K562 (cell line): ENCODE results near the gene CBY3. TPM values are rescaled to one million over a fixed set of nuclear protein-coding genes. Genes with fewer than 3 reads are reported as not detected.
"Not testable (repeated sequence)": the region's sequence is repeated elsewhere in the genome, so short reads cannot be mapped to it uniquely, and the experiment has no call there.

Experiments
- ATAC-seq: fragments of 200-7000 bp; cut with Tn5 transposase; 3 replicates; pipeline ENCODE4 v1.9.1; 2020; ENCODE audit warnings: moderate library complexity
- BruUV-seq: library from RNA; stranded (reverse); fragments of 400-500 nt; replicated peaks from 2 replicates; lab custom pipeline; 2021; lab: Mats Ljungman, UMichigan
- CTCF ChIA-PET: fragments of 300-600 bp; formaldehyde crosslinking; extraction: SDS; loops from one replicate; lab custom pipeline; 2021; ENCODE audit warnings: low intra/inter-chr PET ratio; lab: Yijun Ruan, JAX
- POLR2A ChIA-PET: fragments of 300-600, 350-650 bp; sonication (Branson Sonifier 250); formaldehyde crosslinking; extraction: SDS; loops from one replicate; lab custom pipeline; 2021; ENCODE audit warnings: antibody characterized with exemption, inconsistent platforms; lab: Yijun Ruan, JAX
- DNase-seq, 4 experiments: peaks; one replicate each; pipeline versions ENCODE4 v3.0.0 to v3.0.0-alpha.2; 2011 to 2018; ENCODE audit warnings: low spot score in 3 of 4, mixed read lengths in 3 of 4; ENCODE audit errors: extremely low read depth in 1 of 4
- FAIRE-seq: peaks from 2 replicates; lab custom pipeline; 2011; peaks lifted over from hg19 to GRCh38; lab: Jason Lieb, UNC
- H2AFZ ChIP-seq: 2 replicates; pipeline ENCODE4 v1.6.0; 2011; ENCODE audit warnings: low read depth, low read length, control low read depth, inconsistent platforms
- H3K27ac ChIP-seq: fragments of 200-600 bp; 3 replicates; pipeline ENCODE4 v1.8.0; 2011; ENCODE audit warnings: low read depth, mild to moderate bottlenecking, control low read depth, inconsistent platforms, low read length, moderate library complexity, mixed read lengths; ENCODE audit errors: extremely low read depth
- H3K27me3 ChIP-seq, 2 experiments: fragments of 300-600 bp in 1 of 2; 2 replicates in 1 of 2; 3 replicates in 1 of 2; pipeline versions ENCODE4 v1.6.0 to v1.8.0; 2011; ENCODE audit warnings: inconsistent platforms in 2 of 2, low read length in 2 of 2, mild to moderate bottlenecking in 1 of 2, mixed read lengths in 1 of 2, moderate library complexity in 1 of 2; ENCODE audit not compliant: control insufficient read depth in 2 of 2, insufficient read depth in 2 of 2
- H3K36me3 ChIP-seq: fragments of 300-600 bp; 3 replicates; pipeline ENCODE4 v1.8.0; 2011; ENCODE audit warnings: mild to moderate bottlenecking, low read length, inconsistent platforms; ENCODE audit not compliant: control insufficient read depth, insufficient read depth
- H3K4me1 ChIP-seq, 2 experiments: fragments of 200-600 bp in 1 of 2; replicated peaks in 1 of 2; 2 replicates in 1 of 2; 3 replicates in 1 of 2; pipeline versions ENCODE4 v1.5.1 to v1.8.0; 2011; ENCODE audit warnings: inconsistent platforms in 2 of 2, low read length in 2 of 2, mild to moderate bottlenecking in 1 of 2, mixed read lengths in 1 of 2, moderate library complexity in 1 of 2; ENCODE audit not compliant: control insufficient read depth in 2 of 2, insufficient read depth in 2 of 2
- H3K4me2 ChIP-seq: 2 replicates; pipeline ENCODE4 v1.6.1; 2011; ENCODE audit warnings: low read length, control low read depth, inconsistent platforms, mixed read lengths; ENCODE audit not compliant: insufficient read depth
- H3K4me3 ChIP-seq: fragments of 200-600 bp; sonication (generic), shearing (Covaris generic); 2 replicates; pipeline ENCODE4 v1.5.1; 2016; ENCODE audit warnings: control low read depth, inconsistent platforms
- H3K79me2 ChIP-seq: fragments of 200-600 bp; 3 replicates; pipeline ENCODE4 v1.8.0; 2011; ENCODE audit warnings: low read length, inconsistent platforms; ENCODE audit not compliant: control insufficient read depth, insufficient read depth
- H3K9ac ChIP-seq, 2 experiments: 2 replicates each; pipeline versions ENCODE4 v1.6.0 to v1.6.1; 2011; ENCODE audit warnings: low read depth in 2 of 2, low read length in 2 of 2, control low read depth in 1 of 2, inconsistent platforms in 1 of 2, mild to moderate bottlenecking in 1 of 2, mixed read lengths in 1 of 2; ENCODE audit not compliant: insufficient read depth in 1 of 2
- H3K9me1 ChIP-seq: one replicate; pipeline ENCODE4 v1.6.0; 2011; ENCODE audit warnings: inconsistent platforms, mild to moderate bottlenecking, low read length, moderate library complexity; ENCODE audit not compliant: control insufficient read depth, insufficient read depth
- H3K9me3 ChIP-seq: replicated peaks from 2 replicates; pipeline ENCODE4 v1.5.1; 2011; ENCODE audit warnings: low read depth, low read length, inconsistent platforms; ENCODE audit not compliant: control insufficient read depth, insufficient read depth
- H4K20me1 ChIP-seq: replicated peaks from 2 replicates; pipeline ENCODE4 v1.6.1; 2011; ENCODE audit warnings: low read length, inconsistent platforms, mixed read lengths; ENCODE audit not compliant: control insufficient read depth, insufficient read depth
- CTCF ChIP-seq, 3 experiments: IDR thresholded peaks in 2 of 3; conservative IDR thresholded peaks in 1 of 3; 2 replicates each; pipeline ENCODE4 v1.5.1; 2011 to 2012; ENCODE audit warnings: low read length in 3 of 3, mild to moderate bottlenecking in 3 of 3, control low read depth in 2 of 3, improper control_type of control experiment in 1 of 3, inconsistent platforms in 1 of 3, low read depth in 1 of 3, mixed read lengths in 1 of 3, moderate library complexity in 1 of 3; ENCODE audit not compliant: insufficient read depth in 2 of 3
- HMG20B ChIP-seq: fragments of 250-450 bp; sonication (Bioruptor Pico); IDR thresholded peaks from 2 replicates; pipeline ENCODE4 v1.5.0; 2021; ENCODE audit warnings: mild to moderate bottlenecking
- TCF7L2 ChIP-seq: fragments of 150-350 bp; IDR thresholded peaks from 2 replicates; pipeline ENCODE4 v1.6.1; 2016; ENCODE audit warnings: low read depth, mild to moderate bottlenecking, low read length, moderate library complexity
- WGBS: fragments of 100-300 bp; shearing (Covaris generic); methylation state at CpG from one replicate; pipeline ENCODE4 v1.1.6; 2016; ENCODE audit warnings: low coverage, mixed read lengths; ENCODE audit not compliant: insufficient coverage; ENCODE audit errors: missing lambda C conversion rate; 5-methylcytosine and 5-hydroxymethylcytosine counted together
- in situ Hi-C: fragments of 300-500 bp; cut with MboI; formaldehyde crosslinking; loops from 4 replicates; pipeline ENCODE4 v1.15.0; 2018; ENCODE audit warnings: inconsistent platforms, mixed read lengths
- intact Hi-C: fragments of 100-400 bp; cut with micrococcal nuclease; formaldehyde crosslinking; loops from 2 replicates; pipeline ENCODE4 v1.14.2; 2022
- polyA plus RNA-seq, 8 experiments: library from polyadenylated mRNA; depleted of rRNA in 4 of 8; stranded (reverse) in 5 of 8; unstranded in 3 of 8; fragments of >200 nt; fragmentation: Nextera tagmentation in 2 of 8; fragmentation: Illumina TruSeq in 1 of 8; extraction: Ambion mirVana in 2 of 8; extraction: Trizol in 1 of 8; gene quantifications; 2 replicates each; pipeline versions ENCODE4 v1.2.1 to v1.2.3, GENCODE V29; 2011 to 2014; ENCODE audit warnings: inconsistent platforms in 1 of 8, missing spikeins in 1 of 8
- total RNA-seq, 7 experiments: library from RNA; depleted of rRNA in 6 of 7; stranded (reverse); fragments of >200 nt in 6 of 7; fragmentation: Illumina TruSeq in 2 of 7; extraction: Trizol in 2 of 7; gene quantifications; 2 replicates each; pipeline versions ENCODE4 v1.2.1 to v1.2.3, GENCODE V29; 2011 to 2021; ENCODE audit warnings: low replicate concordance in 1 of 7

CBY3 gene
- total and polyA plus RNA-seq, 9 of the 15 experiments (the other 6 are each of a cell fraction or from before 2014, with no cell fraction given) = not detected

GRCh38 chr5:179694561-179694960 is 13.7 kb upstream of the CBY3 start (continued):
- TF ChIP-seq HMG20B (no peak), CTCF (IDR thresholded peaks at IDR 0.05 in 2 of 3, conservative IDR thresholded peaks at IDR 0.05 in 1 of 3; ENCODE audit: insufficient read depth in 2 of 3, low read depth in 1 of 3, low read length in 3 of 3) (no peak), TCF7L2 (no peak)

DNA sequence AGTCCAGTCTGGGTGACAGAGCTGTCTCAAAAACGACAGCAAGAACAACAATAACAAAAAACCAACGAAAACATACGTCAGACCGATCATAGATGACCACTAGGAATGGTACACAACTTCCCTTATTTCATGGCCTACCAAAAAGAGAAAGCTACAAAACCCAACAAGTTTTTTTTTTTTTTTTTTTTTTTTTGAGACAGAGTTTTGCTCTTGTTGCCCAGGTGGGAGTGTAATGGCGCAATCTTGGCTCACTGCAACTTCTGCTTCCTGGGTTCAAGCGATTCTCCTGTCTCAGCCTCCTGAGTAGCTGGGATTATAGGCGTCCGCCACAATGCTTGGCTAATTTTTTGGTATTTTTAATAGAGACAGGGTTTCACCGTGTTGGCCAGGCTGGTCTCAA is 8.4 kb upstream of the CBY3 start:
- H3K4me3 ChIP-seq, H3K9me3 ChIP-seq, CTCF ChIA-PET, H3K36me3 ChIP-seq, H2AFZ ChIP-seq, H3K4me2 ChIP-seq, H3K27me3 ChIP-seq, H3K9ac ChIP-seq, H3K4me1 ChIP-seq, BruUV-seq, in situ Hi-C loops, H4K20me1 ChIP-seq, H3K9me1 ChIP-seq, FAIRE-seq, DNase-seq, intact Hi-C loops, H3K27ac ChIP-seq, H3K79me2 ChIP-seq, ATAC-seq: not testable (repeated sequence)
- POLR2A ChIA-PET = interaction anchor here (0.6 to 0.9 kb wide), 2 partner anchors 14 to 66 kb away, joined by 3 to 4 read pairs; no protein-coding TSS in a partner anchor
- 61% methylated on average over 9 of the region's 9 CpGs for WGBS
